K562 (cell line): ENCODE measurements around the gene BSPH1.

ENCODE experiments used
- MAFK ChIP-seq: IDR thresholded peaks from 2 replicates; pipeline ENCODE4 v1.6.1; 2011; ENCODE audit warnings: low read length, improper control_type of control experiment
- MAX ChIP-seq: sonication (generic); formaldehyde crosslinking; IDR thresholded peaks from 2 replicates; pipeline ENCODE4 v1.9.0; 2022; ENCODE audit warnings: mild to moderate bottlenecking, missing genetic modification reagents
- MXI1 ChIP-seq: IDR thresholded peaks from 2 replicates; pipeline ENCODE4 v1.6.1; 2011; ENCODE audit warnings: low read depth, mild to moderate bottlenecking, improper control_type of control experiment, low read length
- NFE2 ChIP-seq: IDR thresholded peaks from 2 replicates; pipeline ENCODE4 v1.6.1; 2014; ENCODE audit warnings: antibody characterized with exemption, low read depth
- NFYB ChIP-seq: IDR thresholded peaks from 2 replicates; pipeline ENCODE4 v1.6.1; 2011; ENCODE audit warnings: mild to moderate bottlenecking, moderate library complexity; ENCODE audit not compliant: insufficient read length; ENCODE audit errors: extremely low read depth
- ZNF354B ChIP-seq: fragments of 250-450 bp; sonication (Bioruptor Pico); IDR thresholded peaks from 2 replicates; pipeline ENCODE4 v1.4.0; 2020
- ZNF609 ChIP-seq: sonication (generic); formaldehyde crosslinking; IDR thresholded peaks from 2 replicates; pipeline ENCODE4 v1.8.1; 2023; ENCODE audit warnings: missing genetic modification reagents, mild to moderate bottlenecking, borderline replicate concordance
- TF ChIP-seq, protein P1 (sequence below), 3 experiments: IDR thresholded peaks in 2 of 3; conservative IDR thresholded peaks in 1 of 3; 2 replicates each; pipeline ENCODE4 v1.5.1; 2011 to 2012; ENCODE audit warnings: low read length in 3 of 3, mild to moderate bottlenecking in 3 of 3, control low read depth in 2 of 3, improper control_type of control experiment in 1 of 3, inconsistent platforms in 1 of 3, low read depth in 1 of 3, mixed read lengths in 1 of 3, moderate library complexity in 1 of 3; ENCODE audit not compliant: insufficient read depth in 2 of 3
- TF ChIP-seq, protein P2 (sequence below): fragments of 250-450 bp; sonication (Bioruptor Pico); IDR thresholded peaks from 2 replicates; pipeline ENCODE4 v1.4.0; 2020; ENCODE audit warnings: mild to moderate bottlenecking

GRCh38 chr19:48033604-48034003, 41.6 kb upstream of the BSPH1 start:
- TF ChIP-seq MXI1 = no peak
- TF ChIP-seq NFYB = no peak
- peak; percentile 32; the same call in 1 of the 2 replicates for TF ChIP-seq MAFK
- TF ChIP-seq, protein P1, sequence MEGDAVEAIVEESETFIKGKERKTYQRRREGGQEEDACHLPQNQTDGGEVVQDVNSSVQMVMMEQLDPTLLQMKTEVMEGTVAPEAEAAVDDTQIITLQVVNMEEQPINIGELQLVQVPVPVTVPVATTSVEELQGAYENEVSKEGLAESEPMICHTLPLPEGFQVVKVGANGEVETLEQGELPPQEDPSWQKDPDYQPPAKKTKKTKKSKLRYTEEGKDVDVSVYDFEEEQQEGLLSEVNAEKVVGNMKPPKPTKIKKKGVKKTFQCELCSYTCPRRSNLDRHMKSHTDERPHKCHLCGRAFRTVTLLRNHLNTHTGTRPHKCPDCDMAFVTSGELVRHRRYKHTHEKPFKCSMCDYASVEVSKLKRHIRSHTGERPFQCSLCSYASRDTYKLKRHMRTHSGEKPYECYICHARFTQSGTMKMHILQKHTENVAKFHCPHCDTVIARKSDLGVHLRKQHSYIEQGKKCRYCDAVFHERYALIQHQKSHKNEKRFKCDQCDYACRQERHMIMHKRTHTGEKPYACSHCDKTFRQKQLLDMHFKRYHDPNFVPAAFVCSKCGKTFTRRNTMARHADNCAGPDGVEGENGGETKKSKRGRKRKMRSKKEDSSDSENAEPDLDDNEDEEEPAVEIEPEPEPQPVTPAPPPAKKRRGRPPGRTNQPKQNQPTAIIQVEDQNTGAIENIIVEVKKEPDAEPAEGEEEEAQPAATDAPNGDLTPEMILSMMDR (IDR thresholded peaks at IDR 0.05 in 2 of 3, conservative IDR thresholded peaks at IDR 0.05 in 1 of 3; ENCODE audit: insufficient read depth in 2 of 3, low read depth in 1 of 3, low read length in 3 of 3) = no peak
- TF ChIP-seq, protein P2, sequence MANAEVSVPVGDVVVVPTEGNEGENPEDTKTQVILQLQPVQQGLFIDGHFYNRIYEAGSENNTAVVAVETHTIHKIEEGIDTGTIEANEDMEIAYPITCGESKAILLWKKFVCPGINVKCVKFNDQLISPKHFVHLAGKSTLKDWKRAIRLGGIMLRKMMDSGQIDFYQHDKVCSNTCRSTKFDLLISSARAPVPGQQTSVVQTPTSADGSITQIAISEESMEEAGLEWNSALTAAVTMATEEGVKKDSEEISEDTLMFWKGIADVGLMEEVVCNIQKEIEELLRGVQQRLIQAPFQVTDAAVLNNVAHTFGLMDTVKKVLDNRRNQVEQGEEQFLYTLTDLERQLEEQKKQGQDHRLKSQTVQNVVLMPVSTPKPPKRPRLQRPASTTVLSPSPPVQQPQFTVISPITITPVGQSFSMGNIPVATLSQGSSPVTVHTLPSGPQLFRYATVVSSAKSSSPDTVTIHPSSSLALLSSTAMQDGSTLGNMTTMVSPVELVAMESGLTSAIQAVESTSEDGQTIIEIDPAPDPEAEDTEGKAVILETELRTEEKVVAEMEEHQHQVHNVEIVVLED = no peak
- no peak for TF ChIP-seq ZNF354B (CRISPR knock-in tag)
- TF ChIP-seq NFE2 = no peak
- no peak for TF ChIP-seq MAX (CRISPR knock-in tag)
- no peak for TF ChIP-seq ZNF609 (CRISPR knock-in tag)
